H9 (cell line): ENCODE data around the gene MAP7D3. TPM values are rescaled to one million over a fixed set of nuclear protein-coding genes. Genes with fewer than 3 reads are reported as not detected.

Experiments
- DNase-seq: peaks from one replicate; pipeline ENCODE4 v3.0.0-alpha.2; 2017
- H2AFZ ChIP-seq: one replicate; pipeline ENCODE4 v1.6.1; 2013; ENCODE audit warnings: mild to moderate bottlenecking, low read length, control low read depth, moderate library complexity
- H2AK5ac ChIP-seq: 2 replicates; pipeline ENCODE4 v1.6.1; 2013; ENCODE audit warnings: low read length, control low read depth, mixed read lengths; ENCODE audit not compliant: insufficient read length
- H2BK120ac ChIP-seq: one replicate; pipeline ENCODE4 v1.6.1; 2013; ENCODE audit warnings: low read depth, mild to moderate bottlenecking, low read length, control low read depth, inconsistent platforms; ENCODE audit not compliant: poor library complexity, severe bottlenecking
- H2BK12ac ChIP-seq: 2 replicates; pipeline ENCODE4 v1.6.1; 2013; ENCODE audit warnings: low read length, control low read depth, mixed read lengths, low read depth; ENCODE audit not compliant: insufficient read length
- H2BK15ac ChIP-seq: 2 replicates; pipeline ENCODE4 v1.6.1; 2013; ENCODE audit warnings: low read depth, low read length, control low read depth
- H2BK20ac ChIP-seq: one replicate; pipeline ENCODE4 v1.6.1; 2013; ENCODE audit warnings: low read depth, mild to moderate bottlenecking, low read length, control low read depth, inconsistent platforms; ENCODE audit not compliant: poor library complexity, severe bottlenecking
- H2BK5ac ChIP-seq: 2 replicates; pipeline ENCODE4 v1.6.1; 2013; ENCODE audit warnings: low read length, control low read depth, mixed read lengths; ENCODE audit not compliant: insufficient read length
- H3K14ac ChIP-seq: 2 replicates; pipeline ENCODE4 v1.6.1; 2013; ENCODE audit warnings: low read length, control low read depth; ENCODE audit not compliant: insufficient read depth
- H3K18ac ChIP-seq: 2 replicates; pipeline ENCODE4 v1.6.1; 2013; ENCODE audit warnings: low read depth, mild to moderate bottlenecking, mixed read lengths, low read length, control low read depth; ENCODE audit not compliant: insufficient read length
- H3K23ac ChIP-seq: 2 replicates; pipeline ENCODE4 v1.6.1; 2013; ENCODE audit warnings: low read length, control low read depth, mixed read lengths, low read depth; ENCODE audit not compliant: insufficient read length
- H3K23me2 ChIP-seq: 2 replicates; pipeline ENCODE4 v1.6.1; 2013; ENCODE audit warnings: low read depth, mild to moderate bottlenecking, mixed read lengths, low read length, control low read depth; ENCODE audit not compliant: insufficient read length, poor library complexity, severe bottlenecking
- H3K27ac ChIP-seq: 2 replicates; pipeline ENCODE4 v1.5.1; 2013; ENCODE audit warnings: low read length, control low read depth, mixed read lengths, low read depth; ENCODE audit not compliant: insufficient read length
- H3K27me3 ChIP-seq: 2 replicates; pipeline ENCODE4 v1.6.1; 2013; ENCODE audit warnings: low read length, control low read depth, inconsistent platforms; ENCODE audit not compliant: insufficient read depth
- H3K4ac ChIP-seq: 2 replicates; pipeline ENCODE4 v1.6.1; 2013; ENCODE audit warnings: low read depth, mild to moderate bottlenecking, control low read depth, inconsistent platforms, low read length, moderate library complexity
- H3K4me1 ChIP-seq: 2 replicates; pipeline ENCODE4 v1.6.1; 2013; ENCODE audit warnings: low read length, control low read depth, inconsistent platforms; ENCODE audit not compliant: insufficient read depth
- H3K4me2 ChIP-seq: 2 replicates; pipeline ENCODE4 v1.6.1; 2013; ENCODE audit warnings: low read length, control low read depth, mixed read lengths; ENCODE audit not compliant: insufficient read length, insufficient read depth
- H3K56ac ChIP-seq: 2 replicates; pipeline ENCODE4 v1.6.1; 2013; ENCODE audit warnings: low read depth, mild to moderate bottlenecking, mixed read lengths, low read length, control low read depth; ENCODE audit not compliant: insufficient read length
- H3K79me1 ChIP-seq: 2 replicates; pipeline ENCODE4 v1.6.1; 2013; ENCODE audit warnings: low read depth, mild to moderate bottlenecking, moderate library complexity, low read length, control low read depth, inconsistent platforms; ENCODE audit not compliant: insufficient read depth, poor library complexity, severe bottlenecking
- H3K79me2 ChIP-seq: 2 replicates; pipeline ENCODE4 v1.6.1; 2013; ENCODE audit warnings: low read length, control low read depth, inconsistent platforms; ENCODE audit not compliant: insufficient read depth
- H3K9ac ChIP-seq: 2 replicates; pipeline ENCODE4 v1.6.1; 2013; ENCODE audit warnings: low read length, control low read depth, mixed read lengths; ENCODE audit not compliant: insufficient read length; ENCODE audit errors: extremely low read depth
- H3K9me3 ChIP-seq: one replicate; pipeline ENCODE4 v1.6.1; 2013; ENCODE audit warnings: low read depth, low read length, inconsistent platforms; ENCODE audit not compliant: control insufficient read depth
- H3T11ph ChIP-seq: one replicate; pipeline ENCODE4 v1.6.1; 2013; ENCODE audit warnings: mild to moderate bottlenecking, low read length, control low read depth, inconsistent platforms
- H4K20me1 ChIP-seq: one replicate; pipeline ENCODE4 v1.6.1; 2013; ENCODE audit not compliant: control insufficient read depth, insufficient read length, insufficient read depth
- H4K5ac ChIP-seq: 2 replicates; pipeline ENCODE4 v1.6.1; 2013; ENCODE audit warnings: low read depth, mild to moderate bottlenecking, mixed read lengths, low read length, control low read depth; ENCODE audit not compliant: insufficient read length
- H4K8ac ChIP-seq: replicated peaks from 2 replicates; pipeline ENCODE4 v1.6.1; 2013; ENCODE audit warnings: low read length, control low read depth, mixed read lengths, low read depth; ENCODE audit not compliant: insufficient read length
- H4K91ac ChIP-seq: 2 replicates; pipeline ENCODE4 v1.6.1; 2013; ENCODE audit warnings: low read depth, mild to moderate bottlenecking, moderate library complexity, mixed read lengths, low read length, control low read depth; ENCODE audit not compliant: insufficient read length
- H3K27ac Mint-ChIP-seq, 3 experiments: 2 replicates in 2 of 3; 3 replicates in 1 of 3; pipeline ENCODE4 v1.8.0; 2020 to 2021; ENCODE audit warnings: mixed read lengths in 3 of 3, mild to moderate bottlenecking in 1 of 3, moderate library complexity in 1 of 3
- H3K27me3 Mint-ChIP-seq: 2 replicates; pipeline ENCODE4 v1.8.0; 2021; ENCODE audit warnings: low read depth, mild to moderate bottlenecking, moderate library complexity, mixed read lengths
- H3K36me3 Mint-ChIP-seq, 3 experiments: 2 replicates in 2 of 3; 3 replicates in 1 of 3; pipeline ENCODE4 v1.8.0; 2020 to 2021; ENCODE audit warnings: low read depth in 3 of 3, mixed read lengths in 3 of 3; ENCODE audit not compliant: insufficient read depth in 1 of 3
- H3K4me1 Mint-ChIP-seq, 2 experiments: 2 replicates each; pipeline ENCODE4 v1.8.0; 2020; ENCODE audit warnings: mixed read lengths in 2 of 2
- H3K4me3 Mint-ChIP-seq, 2 experiments: 2 replicates in 1 of 2; 3 replicates in 1 of 2; pipeline ENCODE4 v1.8.0; 2020 to 2021; ENCODE audit warnings: mild to moderate bottlenecking in 2 of 2, mixed read lengths in 2 of 2, moderate library complexity in 1 of 2
- H3K9me3 Mint-ChIP-seq, 2 experiments: 2 replicates in 1 of 2; 3 replicates in 1 of 2; pipeline ENCODE4 v1.8.0; 2020; ENCODE audit warnings: mild to moderate bottlenecking in 2 of 2, mixed read lengths in 2 of 2, moderate library complexity in 1 of 2
- CTCF ChIP-seq: fragments of 200-600 bp; sonication (generic); conservative IDR thresholded peaks from 3 replicates; pipeline ENCODE4 v1.8.0; 2021; ENCODE audit warnings: antibody characterized with exemption, mild to moderate bottlenecking
- WGBS: extraction: QIAGEN DNeasy Blood & Tissue Kit; methylation state at CpG from one replicate; pipeline ENCODE4 v1.1.7; 2013; ENCODE audit warnings: missing lambda C conversion rate, low lambda C conversion rate, mixed read lengths; ENCODE audit not compliant: insufficient read length; ENCODE audit errors: extremely low coverage; 5-methylcytosine and 5-hydroxymethylcytosine counted together
- total RNA-seq: library from RNA; stranded (reverse); gene quantifications from 2 replicates; pipeline ENCODE4 v1.2.1, GENCODE V29; 2021

MAP7D3 gene
- total RNA-seq, 1 experiment from 2014 or later: 15.2 TPM

DNA sequence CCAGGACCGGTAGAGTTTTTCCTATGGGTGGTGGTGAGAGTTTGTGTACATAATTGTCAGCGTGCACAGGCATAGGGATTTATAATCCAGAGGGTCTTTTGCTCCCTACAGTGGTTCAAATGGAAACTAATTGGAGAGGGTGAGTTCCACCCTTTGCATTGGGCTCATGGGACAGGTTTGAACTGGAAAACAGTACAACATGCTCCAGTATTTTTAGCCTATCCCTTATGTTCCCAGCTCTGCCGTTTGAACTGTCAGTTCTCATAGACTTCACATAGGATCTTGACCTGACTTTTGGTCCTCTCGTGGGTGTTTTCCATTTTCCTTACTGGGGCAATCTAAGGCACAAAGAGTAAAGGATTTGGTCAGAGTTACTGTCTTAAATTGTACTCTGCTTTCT is 72.1 kb downstream of the MAP7D3 start:
- H3K36me3 Mint-ChIP-seq: 0 out of 7 replicates have a peak, but pooled peaks cover 0 to 3% (median 0%) of the 10 kb centered on the region in 3 experiments
- no peak overlapping the region for H3T11ph ChIP-seq
- H4K5ac ChIP-seq: no peak overlapping the region
- H3K4me3 Mint-ChIP-seq: no peak overlapping the region
- H3K23me2 ChIP-seq: no peaks in the 10 kb centered on the region
- no peak overlapping the region for H2BK5ac ChIP-seq
- H3K27me3 ChIP-seq: no peaks in the 10 kb centered on the region
- no peak overlapping the region for H3K56ac ChIP-seq
- no peaks in the 10 kb centered on the region for H3K27me3 Mint-ChIP-seq
- no peak for DNase-seq
- H3K27ac ChIP-seq: no peak overlapping the region
- no peak overlapping the region for H4K8ac ChIP-seq
- no peaks in the 10 kb centered on the region for H3K4me1 Mint-ChIP-seq
- WGBS: no CpG with 5 or more reads among the region's 4 CpGs
- no peak overlapping the region for H3K9ac ChIP-seq
- no peak for TF ChIP-seq CTCF
- H2BK120ac ChIP-seq: no peak overlapping the region
- no peak overlapping the region for H3K18ac ChIP-seq
- peaks cover 28% of the 10 kb centered on the region for H3K9me3 ChIP-seq
- H3K4me1 ChIP-seq: no peaks in the 10 kb centered on the region
- H2BK20ac ChIP-seq: no peak overlapping the region
- H3K4me2 ChIP-seq: no peak overlapping the region
- no peak overlapping the region for H2AK5ac ChIP-seq
- no peak overlapping the region for H4K91ac ChIP-seq
- H3K4ac ChIP-seq: no peak overlapping the region
- no peaks in the 10 kb centered on the region for H3K79me2 ChIP-seq
- peaks cover 44 to 46% of the 10 kb centered on the region in 2 experiments for H3K9me3 Mint-ChIP-seq
- H3K23ac ChIP-seq: no peak overlapping the region
- H2BK15ac ChIP-seq: no peak overlapping the region
- no peak overlapping the region for H2AFZ ChIP-seq
- H2BK12ac ChIP-seq: no peak overlapping the region
- no peaks in the 10 kb centered on the region for H4K20me1 ChIP-seq
- H3K27ac Mint-ChIP-seq: no peak overlapping the region
- H3K79me1 ChIP-seq: no peaks in the 10 kb centered on the region
- H3K14ac ChIP-seq: no peak overlapping the region
